ENCODE measurements around the gene FILIP1.

The FILIP1 gene

DNA sequence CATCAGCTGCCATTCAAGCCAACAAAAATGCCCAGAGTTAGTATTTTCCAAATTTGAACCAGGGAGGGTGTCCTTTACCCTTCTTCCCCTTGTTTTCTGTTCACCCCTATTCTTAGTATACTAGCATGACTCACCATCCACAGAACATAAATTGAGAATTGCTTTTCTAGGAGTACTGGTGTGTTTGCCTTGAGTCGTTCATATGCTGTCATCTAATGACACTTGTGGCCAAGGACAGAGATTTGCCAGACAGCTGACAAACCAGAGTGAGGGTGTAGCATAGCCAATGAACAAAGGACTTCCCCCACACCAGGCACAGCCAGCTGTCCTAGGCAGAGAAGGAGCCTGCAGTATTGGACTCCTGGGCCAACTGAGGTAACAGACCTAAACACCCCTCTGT is 62.2 kb downstream of the FILIP1 start:
- Histone ChIP-seq H3K9ac (ENCODE audit: low read length) (no peak overlapping the region), H4K91ac (ENCODE audit: low read length) (no peak overlapping the region), H2AK5ac (ENCODE audit: low read length, severe bottlenecking) (peak overlapping the region; percentile 13), H3K14ac (ENCODE audit: low read length in 2 of 2) (no peak overlapping the region), H3K27ac (ENCODE audit: low read length, poor library complexity, severe bottlenecking) (no peak overlapping the region), H2BK5ac (ENCODE audit: low read depth, low read length, poor library complexity, severe bottlenecking) (no peak overlapping the region), H2BK12ac (ENCODE audit: low read length in 2 of 2) (peak overlapping the region in 1 of 2 experiments; percentile 75), H3K9me3 (ENCODE audit: control insufficient read depth, low read length) (no peaks in the 10 kb centered on the region), H2BK15ac (ENCODE audit: low read depth, poor library complexity, severe bottlenecking) (no peak overlapping the region), H3K18ac (ENCODE audit: low read depth in 1 of 2, low read length in 2 of 2) (no peak overlapping the region), H3K79me1 (replicated peaks; ENCODE audit: low read length, poor library complexity, severe bottlenecking) (peaks cover 8% of the 10 kb centered on the region), H3K23ac (ENCODE audit: low read length in 2 of 2) (no peak overlapping the region), H2AFZ (ENCODE audit: low read depth, low read length) (no peak overlapping the region), H3K4me1 (ENCODE audit: control insufficient read depth, insufficient read depth, low read depth, low read length) (peaks cover 6% of the 10 kb centered on the region), H2BK120ac (ENCODE audit: low read depth, low read length) (no peak overlapping the region), H4K8ac (ENCODE audit: low read length) (no peak overlapping the region), H3K36me3 (ENCODE audit: control insufficient read depth in 1 of 2, insufficient read depth in 2 of 2, low read depth in 1 of 2, low read length in 2 of 2) (no peaks in the 10 kb centered on the region), H3K4me3 (ENCODE audit: insufficient read depth in 1 of 2, low read depth in 1 of 2, low read length in 2 of 2) (no peak overlapping the region), H3K4ac (ENCODE audit: low read depth in 1 of 2, low read length in 2 of 2) (no peak overlapping the region), H3K27me3 (ENCODE audit: control insufficient read depth in 1 of 2, insufficient read depth in 1 of 2, low read length in 2 of 2) (no peaks in the 10 kb centered on the region), H3K4me2 (ENCODE audit: low read length, poor library complexity, severe bottlenecking) (no peak overlapping the region)
- DNase-seq: peak; percentile 85
- WGBS: 0% methylated on average over 1 of the region's 1 CpG

DNA sequence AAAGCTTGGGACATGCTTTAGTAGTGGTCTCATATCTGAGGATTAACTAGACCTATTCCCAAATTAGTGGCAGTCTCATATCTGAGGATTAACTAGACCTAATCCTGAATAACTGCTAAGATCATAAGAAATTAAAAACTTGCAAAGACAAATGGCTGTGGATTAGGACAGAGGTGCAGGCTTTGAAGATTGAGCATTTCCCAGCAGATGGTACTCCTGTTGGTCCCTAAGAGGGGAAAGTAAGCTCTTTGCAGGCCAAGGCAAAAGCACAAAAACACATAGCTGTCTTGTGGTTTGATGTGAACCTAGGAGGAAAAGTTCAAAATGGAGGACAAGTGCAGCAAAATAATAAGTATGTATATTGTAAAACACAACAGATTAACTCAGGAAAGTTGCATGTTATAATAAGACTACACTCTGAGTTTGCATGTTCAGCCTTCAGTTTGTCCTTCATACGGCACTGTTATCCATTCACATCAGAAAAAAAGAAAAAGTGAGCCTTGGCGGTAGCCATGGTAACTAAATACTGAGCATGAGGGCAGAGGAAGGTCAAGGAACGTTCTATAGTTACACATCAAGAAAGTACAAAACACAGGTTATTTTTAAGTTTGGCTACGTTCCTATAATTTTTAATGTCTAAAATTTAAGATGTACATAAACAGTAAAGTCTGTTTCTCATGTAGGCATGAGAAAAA is 62.8 kb downstream of the FILIP1 start:
- H4K8ac ChIP-seq (ENCODE audit: low read length): no peak overlapping the region

DNA sequence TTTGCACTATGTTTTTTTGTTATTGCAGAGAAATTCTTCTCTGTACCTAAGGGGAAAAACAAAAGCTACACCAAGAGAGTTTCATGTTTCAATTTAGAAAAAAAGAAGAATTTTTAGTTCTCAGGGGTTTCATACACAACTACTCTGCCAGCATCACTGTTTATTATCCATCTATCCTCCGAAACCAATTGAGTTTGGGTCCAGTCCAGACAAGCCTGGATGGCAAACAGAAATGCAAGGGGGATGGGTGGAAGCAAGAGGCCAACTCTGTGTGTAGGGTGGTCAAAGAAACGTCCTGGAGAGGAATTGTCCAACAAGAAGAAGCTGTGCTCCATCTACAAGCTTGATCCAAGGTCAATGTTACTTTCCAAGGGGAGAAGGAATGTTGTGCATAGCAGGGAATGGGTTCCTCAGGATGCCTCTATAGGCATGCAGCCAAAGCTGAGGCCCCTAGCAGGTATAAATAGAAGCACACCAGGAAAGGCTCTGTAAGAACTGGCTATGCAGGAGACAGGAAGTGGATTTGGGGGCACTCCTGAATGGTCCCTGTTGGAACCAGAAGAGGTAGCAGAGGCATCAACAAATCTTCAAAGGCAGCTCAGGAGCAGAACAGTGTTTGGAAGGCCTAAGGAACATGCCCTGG is 64.4 kb downstream of the FILIP1 start:
- Histone ChIP-seq H2AFZ (ENCODE audit: low read depth, low read length) (no peak overlapping the region), H3K23ac (ENCODE audit: low read length in 2 of 2) (no peak overlapping the region), H2BK12ac (ENCODE audit: low read length in 2 of 2) (peak overlapping the region; percentile 42 to 63), H3K18ac (ENCODE audit: low read depth in 1 of 2, low read length in 2 of 2) (peak overlapping the region; percentile 14 to 73), H2BK15ac (ENCODE audit: low read depth, poor library complexity, severe bottlenecking) (no peak overlapping the region), H3K4ac (ENCODE audit: low read depth in 1 of 2, low read length in 2 of 2) (peak overlapping the region in 1 of 2 experiments; percentile 47), H3K9me3 (ENCODE audit: control insufficient read depth, low read length) (no peaks in the 10 kb centered on the region), H4K8ac (ENCODE audit: low read length) (peak overlapping the region; percentile 36), H2AK5ac (ENCODE audit: low read length, severe bottlenecking) (peak overlapping the region; percentile 33), H3K14ac (ENCODE audit: low read length in 2 of 2) (peak overlapping the region in 1 of 2 experiments; percentile 81), H2BK120ac (ENCODE audit: low read depth, low read length) (no peak overlapping the region), H2BK5ac (ENCODE audit: low read depth, low read length, poor library complexity, severe bottlenecking) (no peak overlapping the region), H3K27me3 (ENCODE audit: control insufficient read depth in 1 of 2, insufficient read depth in 1 of 2, low read length in 2 of 2) (no peaks in the 10 kb centered on the region), H4K91ac (ENCODE audit: low read length) (no peak overlapping the region), H3K4me2 (ENCODE audit: low read length, poor library complexity, severe bottlenecking) (no peak overlapping the region), H3K27ac (ENCODE audit: low read length, poor library complexity, severe bottlenecking) (no peak overlapping the region), H3K79me1 (replicated peaks; ENCODE audit: low read length, poor library complexity, severe bottlenecking) (peaks cover 7% of the 10 kb centered on the region), H3K4me1 (ENCODE audit: control insufficient read depth, insufficient read depth, low read depth, low read length) (peaks cover 6% of the 10 kb centered on the region), H3K36me3 (ENCODE audit: control insufficient read depth in 1 of 2, insufficient read depth in 2 of 2, low read depth in 1 of 2, low read length in 2 of 2) (no peaks in the 10 kb centered on the region), H3K9ac (ENCODE audit: low read length) (no peak overlapping the region), H3K4me3 (ENCODE audit: insufficient read depth in 1 of 2, low read depth in 1 of 2, low read length in 2 of 2) (no peak overlapping the region)
- WGBS: 77% methylated on average over 2 of the region's 2 CpGs
- no peak for DNase-seq

More for the DNA sequence above, 62.8 kb downstream of the FILIP1 start:
- Histone ChIP-seq H2AFZ (ENCODE audit: low read depth, low read length) (no peak overlapping the region), H2BK12ac (ENCODE audit: low read length in 2 of 2) (peak overlapping the region in 1 of 2 experiments; percentile 83), H3K4ac (ENCODE audit: low read depth in 1 of 2, low read length in 2 of 2) (no peak overlapping the region), H2AK5ac (ENCODE audit: low read length, severe bottlenecking) (peak overlapping the region; percentile 77), H3K4me3 (ENCODE audit: insufficient read depth in 1 of 2, low read depth in 1 of 2, low read length in 2 of 2) (no peak overlapping the region), H3K79me1 (replicated peaks; ENCODE audit: low read length, poor library complexity, severe bottlenecking) (peaks cover 9% of the 10 kb centered on the region), H3K27ac (ENCODE audit: low read length, poor library complexity, severe bottlenecking) (no peak overlapping the region), H2BK5ac (ENCODE audit: low read depth, low read length, poor library complexity, severe bottlenecking) (no peak overlapping the region), H3K23ac (ENCODE audit: low read length in 2 of 2) (no peak overlapping the region), H3K9ac (ENCODE audit: low read length) (no peak overlapping the region), H3K36me3 (ENCODE audit: control insufficient read depth in 1 of 2, insufficient read depth in 2 of 2, low read depth in 1 of 2, low read length in 2 of 2) (no peaks in the 10 kb centered on the region), H3K4me1 (ENCODE audit: control insufficient read depth, insufficient read depth, low read depth, low read length) (peaks cover 6% of the 10 kb centered on the region), H3K4me2 (ENCODE audit: low read length, poor library complexity, severe bottlenecking) (no peak overlapping the region), H2BK15ac (ENCODE audit: low read depth, poor library complexity, severe bottlenecking) (peak overlapping the region; percentile 40), H3K27me3 (ENCODE audit: control insufficient read depth in 1 of 2, insufficient read depth in 1 of 2, low read length in 2 of 2) (no peaks in the 10 kb centered on the region), H2BK120ac (ENCODE audit: low read depth, low read length) (no peak overlapping the region), H3K9me3 (ENCODE audit: control insufficient read depth, low read length) (no peaks in the 10 kb centered on the region), H3K18ac (ENCODE audit: low read depth in 1 of 2, low read length in 2 of 2) (no peak overlapping the region), H3K14ac (ENCODE audit: low read length in 2 of 2) (peak overlapping the region in 1 of 2 experiments; percentile 55), H4K91ac (ENCODE audit: low read length) (no peak overlapping the region)
- no peak for DNase-seq
- WGBS: no CpG with 5 or more reads among the region's 4 CpGs

DNA sequence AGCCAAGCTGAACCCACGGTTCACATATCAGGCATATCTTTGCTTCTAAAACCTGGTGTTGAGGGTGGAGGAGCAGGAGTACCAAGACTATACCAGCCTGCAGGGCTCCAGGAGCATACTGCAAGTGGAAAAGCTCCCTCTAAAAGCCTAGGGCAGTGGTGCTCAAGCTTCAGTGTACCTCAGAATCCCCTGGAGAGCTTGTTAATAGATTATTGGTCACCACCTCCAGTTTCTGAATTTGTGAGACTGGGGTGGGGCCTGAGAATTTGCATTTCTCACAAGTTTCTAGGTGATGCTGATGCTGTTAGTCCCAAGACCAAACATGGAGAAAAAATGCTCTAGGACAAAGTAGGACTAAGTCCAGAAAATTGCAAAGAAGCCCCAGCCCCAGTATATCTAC is 65.4 kb downstream of the FILIP1 start:
- no peak overlapping the region for H2BK5ac ChIP-seq (ENCODE audit: low read depth, low read length, poor library complexity, severe bottlenecking)
- no peak overlapping the region for H4K8ac ChIP-seq (ENCODE audit: low read length)
- WGBS: 82% methylated on average over 1 of the region's 1 CpG
- no peak for DNase-seq
- H3K79me1 ChIP-seq (replicated peaks; ENCODE audit: low read length, poor library complexity, severe bottlenecking): peaks cover 7% of the 10 kb centered on the region
- no peak overlapping the region for H3K4me3 ChIP-seq (ENCODE audit: insufficient read depth in 1 of 2, low read depth in 1 of 2, low read length in 2 of 2)
- H3K9me3 ChIP-seq (ENCODE audit: control insufficient read depth, low read length): no peaks in the 10 kb centered on the region
- no peak overlapping the region for H3K27ac ChIP-seq (ENCODE audit: low read length, poor library complexity, severe bottlenecking)
- H3K36me3 ChIP-seq (ENCODE audit: control insufficient read depth in 1 of 2, insufficient read depth in 2 of 2, low read depth in 1 of 2, low read length in 2 of 2): no peaks in the 10 kb centered on the region
- no peak overlapping the region for H2BK120ac ChIP-seq (ENCODE audit: low read depth, low read length)
- no peak overlapping the region for H2BK15ac ChIP-seq (ENCODE audit: low read depth, poor library complexity, severe bottlenecking)
- H3K14ac ChIP-seq (ENCODE audit: low read length in 2 of 2): no peak overlapping the region
- H3K9ac ChIP-seq (ENCODE audit: low read length): no peak overlapping the region
- no peak overlapping the region for H3K23ac ChIP-seq (ENCODE audit: low read length in 2 of 2)
- no peak overlapping the region for H3K4me2 ChIP-seq (ENCODE audit: low read length, poor library complexity, severe bottlenecking)
- peaks cover 6% of the 10 kb centered on the region for H3K4me1 ChIP-seq (ENCODE audit: control insufficient read depth, insufficient read depth, low read depth, low read length)
- peak overlapping the region; percentile 79 for H2AK5ac ChIP-seq (ENCODE audit: low read length, severe bottlenecking)
- no peaks in the 10 kb centered on the region for H3K27me3 ChIP-seq (ENCODE audit: control insufficient read depth in 1 of 2, insufficient read depth in 1 of 2, low read length in 2 of 2)
- H4K91ac ChIP-seq (ENCODE audit: low read length): no peak overlapping the region
- no peak overlapping the region for H2AFZ ChIP-seq (ENCODE audit: low read depth, low read length)
- H3K4ac ChIP-seq (ENCODE audit: low read depth in 1 of 2, low read length in 2 of 2): peak overlapping the region in 1 of 2 experiments; percentile 19
- H3K18ac ChIP-seq (ENCODE audit: low read depth in 1 of 2, low read length in 2 of 2): peak overlapping the region in 1 of 2 experiments; percentile 71
- no peak overlapping the region for H2BK12ac ChIP-seq (ENCODE audit: low read length in 2 of 2)

All from mesenchymal stem cell (in vitro differentiated cells and primary cell).